Gastrocnemius medialis (tissue), 4 donors: ENCODE measurements around the gene REL. TPM values are rescaled to one million over a fixed set of nuclear protein-coding genes. Genes with fewer than 3 reads are reported as not detected.

Experiments
- ATAC-seq, 2 donors: fragments of 150-250 bp; one replicate each; pipeline ENCODE4 v1.9.1; 2016
- DNase-seq, 2 donors: peaks; one replicate each; pipeline ENCODE4 v3.0.0-alpha.2; 2019
- H3K27ac ChIP-seq, 4 donors: fragments of 200-600 bp; sonication (generic); 1 replicate in 1 of 4; 2 replicates in 3 of 4; pipeline ENCODE4 v1.5.1; 2016 to 2018; ENCODE audit warnings: mild to moderate bottlenecking in 2 of 4, moderate library complexity in 1 of 4
- H3K27me3 ChIP-seq, 3 donors: fragments of 200-600 bp; sonication (generic) in 2 of 3; 1 replicate in 1 of 3; 2 replicates in 2 of 3; pipeline versions ENCODE4 v1.5.1 to v1.6.0; 2016 to 2019; ENCODE audit warnings: mild to moderate bottlenecking in 1 of 3, moderate library complexity in 1 of 3
- H3K36me3 ChIP-seq, 2 donors: fragments of 200-600 bp; sonication (generic) in 1 of 2; one replicate each; pipeline ENCODE4 v1.5.1; 2017 to 2018
- H3K4me1 ChIP-seq, 2 donors: fragments of 200-600 bp; sonication (generic) in 1 of 2; one replicate each; pipeline ENCODE4 v1.5.1; 2016 to 2017; ENCODE audit warnings: mild to moderate bottlenecking in 2 of 2
- H3K4me3 ChIP-seq, 4 donors: fragments of 200-600 bp; sonication (generic) in 3 of 4; 1 replicate in 1 of 4; 2 replicates in 3 of 4; pipeline ENCODE4 v1.5.1; 2016 to 2019; ENCODE audit warnings: mild to moderate bottlenecking in 2 of 4
- H3K9me3 ChIP-seq, 3 donors: fragments of 200-600 bp; sonication (generic) in 2 of 3; 1 replicate in 1 of 3; 2 replicates in 2 of 3; pipeline ENCODE4 v1.5.1; 2016 to 2019
- CTCF ChIP-seq, 5 experiments: fragments of 450-650 bp in 3 of 5; fragments of 200-600 bp in 2 of 5; sonication (generic) in 2 of 5; IDR thresholded peaks in 4 of 5; conservative IDR thresholded peaks in 1 of 5; 1 replicate in 4 of 5; 2 replicates in 1 of 5; pipeline ENCODE4 v1.5.1; 2016 to 2019; ENCODE audit warnings: antibody characterized with exemption in 5 of 5, mild to moderate bottlenecking in 3 of 5, moderate library complexity in 3 of 5
- POLR2A ChIP-seq, 2 donors: fragments of 450-650 bp; IDR thresholded peaks; one replicate each; pipeline ENCODE4 v1.6.1; 2017; ENCODE audit warnings: antibody characterized with exemption in 2 of 2, mild to moderate bottlenecking in 2 of 2, moderate library complexity in 2 of 2
- in situ Hi-C, 4 donors: fragments of 200-750 bp; cut with MboI; loops; one replicate each; pipeline versions ENCODE4 v1.15.0 to v1.8.0; 2017; ENCODE audit warnings: low sequenced_read_pairs in 4 of 4
- intact Hi-C: fragments of 100-400 bp; cut with DNase I; formaldehyde crosslinking; loops from one replicate; pipeline ENCODE4 v1.15.1; 2023; ENCODE audit warnings: low total_unique reads
- total RNA-seq, 4 donors: library from RNA; depleted of rRNA; stranded (reverse); fragments of >200 nt; gene quantifications; one replicate each; pipeline versions ENCODE4 v1.1.0 to v1.2.3, GENCODE V29; 2016

REL gene
- total RNA-seq, 4 donors from 2014 or later = 4.2 to 7.6 (median 5.4) TPM

GRCh38 chr2:60872510-60872928 lies 8.9 kb upstream of the REL start:
- no peaks in the 10 kb centered on the region for H3K36me3 ChIP-seq
- no peaks in the 10 kb centered on the region for H3K4me1 ChIP-seq
- no peaks in the 10 kb centered on the region for H3K27me3 ChIP-seq
- intact Hi-C loops (no loop called here), in situ Hi-C loops (no loop called here)
- DNase-seq (no peak), ATAC-seq (no peak)
- no peak overlapping the region for H3K4me3 ChIP-seq
- TF ChIP-seq CTCF (IDR thresholded peaks at IDR 0.05 in 4 of 5, conservative IDR thresholded peaks at IDR 0.05 in 1 of 5) (no peak), POLR2A (IDR thresholded peaks at IDR 0.05) (no peak)
- no peak overlapping the region for H3K27ac ChIP-seq
- no peaks in the 10 kb centered on the region for H3K9me3 ChIP-seq

- H3K9me3 ChIP-seq = no peaks in the 10 kb centered on the region
- no peaks in the 10 kb centered on the region for H3K27me3 ChIP-seq
- ATAC-seq = no peak
- no peak for TF ChIP-seq CTCF (IDR thresholded peaks at IDR 0.05 in 4 of 5, conservative IDR thresholded peaks at IDR 0.05 in 1 of 5)
- no peak for TF ChIP-seq POLR2A (IDR thresholded peaks at IDR 0.05)
- H3K4me1 ChIP-seq = no peaks in the 10 kb centered on the region
- no peak for DNase-seq
- H3K4me3 ChIP-seq = no peak overlapping the region
- H3K36me3 ChIP-seq = no peaks in the 10 kb centered on the region
- no peak overlapping the region for H3K27ac ChIP-seq
- intact Hi-C loops (no loop called here), in situ Hi-C loops (no loop called here)
These were observed 8.0 kb upstream of the REL start for GRCh38 chr2:60873381-60873780.

GRCh38 chr2:60875520-60875919 lies 5.9 kb upstream of the REL start:
- in situ Hi-C loops = no loop called here
- intact Hi-C loops = no loop called here
- peaks cover 3 to 6% of the 10 kb centered on the region in 2 donors for H3K4me1 ChIP-seq

GRCh38 chr2:60880643-60881046 lies 729 bp upstream of the REL start:
- no peaks in the 10 kb centered on the region for H3K9me3 ChIP-seq
- intact Hi-C loops (loop anchor here (1.0 to 5.0 kb wide), 4 partner anchors 124 to 323 kb away; partner anchors contain the start of genes PAPOLG and PEX13), in situ Hi-C loops (no loop called here)
- H3K4me3 ChIP-seq = peak overlapping the region; percentile 69 to 99 (median 75)
- no peak for TF ChIP-seq POLR2A (IDR thresholded peaks at IDR 0.05)
- TF ChIP-seq CTCF (IDR thresholded peaks at IDR 0.05 in 4 of 5, conservative IDR thresholded peaks at IDR 0.05 in 1 of 5) = peak in 3 of 5 experiments; percentile 21 to 47 (median 28)
- no peak for DNase-seq
- peaks cover 23 to 36% of the 10 kb centered on the region in 2 donors for H3K4me1 ChIP-seq
- no peaks in the 10 kb centered on the region for H3K27me3 ChIP-seq
- no peaks in the 10 kb centered on the region for H3K36me3 ChIP-seq
- peak overlapping the region; percentile 89 to 100 (median 91) for H3K27ac ChIP-seq
- ATAC-seq = peak in 1 of 2 donors; percentile 19

More at GRCh38 chr2:60875520-60875919, 5.9 kb upstream of the REL start:
- no peaks in the 10 kb centered on the region for H3K27me3 ChIP-seq
- H3K27ac ChIP-seq = no peak overlapping the region
- H3K36me3 ChIP-seq = no peaks in the 10 kb centered on the region
- no peaks in the 10 kb centered on the region for H3K9me3 ChIP-seq
- no peak for TF ChIP-seq POLR2A (IDR thresholded peaks at IDR 0.05)
- TF ChIP-seq CTCF (IDR thresholded peaks at IDR 0.05 in 4 of 5, conservative IDR thresholded peaks at IDR 0.05 in 1 of 5) = no peak
- no peak for DNase-seq
- ATAC-seq = no peak
- H3K4me3 ChIP-seq = no peak overlapping the region
